ENCODE results near the gene MDH1B. TPM values are rescaled to one million over a fixed set of nuclear protein-coding genes. Genes with fewer than 3 reads are reported as not detected.

MDH1B gene
- total RNA-seq, 1 donor from 2014 or later, result 4.6 TPM

GRCh38 chr2:206756816-206757215, 8.3 kb downstream of the MDH1B start:
- H3K27ac Mint-ChIP-seq (ENCODE audit: unreplicated experiment), result no peak overlapping the region
- no peak for TF ChIP-seq CTCF (conservative IDR thresholded peaks at IDR 0.05)
- H3K4me1 Mint-ChIP-seq, result no peaks in the 10 kb centered on the region
- H3K27me3 Mint-ChIP-seq (ENCODE audit: low read depth), result peaks cover 35% of the 10 kb centered on the region
- no peaks in the 10 kb centered on the region for H3K36me3 Mint-ChIP-seq (ENCODE audit: low read depth)
- no peak overlapping the region for H3K4me3 Mint-ChIP-seq
- DNase-seq (ENCODE audit: low read depth, low spot score), result no peak
- no peaks in the 10 kb centered on the region for H3K9me3 Mint-ChIP-seq

- Mint-ChIP-seq H3K9me3 (no peaks in the 10 kb centered on the region), H3K4me3 (no peak overlapping the region), H3K27ac (ENCODE audit: unreplicated experiment) (no peak overlapping the region), H3K4me1 (no peaks in the 10 kb centered on the region), H3K27me3 (ENCODE audit: low read depth) (peaks cover 11% of the 10 kb centered on the region), H3K36me3 (ENCODE audit: low read depth) (no peaks in the 10 kb centered on the region)
- DNase-seq (ENCODE audit: low read depth, low spot score), result no peak
- TF ChIP-seq CTCF (conservative IDR thresholded peaks at IDR 0.05), result no peak
Observed at GRCh38 chr2:206740800-206741199, 24.3 kb downstream of the MDH1B start.

GRCh38 chr2:206739271-206739670, 25.9 kb downstream of the MDH1B start:
- H3K4me3 Mint-ChIP-seq, result no peak overlapping the region
- DNase-seq (ENCODE audit: low read depth, low spot score), result no peak
- no peaks in the 10 kb centered on the region for H3K4me1 Mint-ChIP-seq
- H3K27me3 Mint-ChIP-seq (ENCODE audit: low read depth), result peaks cover 11% of the 10 kb centered on the region
- TF ChIP-seq CTCF (conservative IDR thresholded peaks at IDR 0.05), result no peak
- H3K36me3 Mint-ChIP-seq (ENCODE audit: low read depth), result no peaks in the 10 kb centered on the region
- no peaks in the 10 kb centered on the region for H3K9me3 Mint-ChIP-seq
- no peak overlapping the region for H3K27ac Mint-ChIP-seq (ENCODE audit: unreplicated experiment)

GRCh38 chr2:206736935-206737334, 28.2 kb downstream of the MDH1B start:
- H3K36me3 Mint-ChIP-seq (ENCODE audit: low read depth), result no peaks in the 10 kb centered on the region
- no peak for DNase-seq (ENCODE audit: low read depth, low spot score)
- no peak overlapping the region for H3K4me3 Mint-ChIP-seq
- peaks cover 4% of the 10 kb centered on the region for H3K9me3 Mint-ChIP-seq
- no peak for TF ChIP-seq CTCF (conservative IDR thresholded peaks at IDR 0.05)
- no peak overlapping the region for H3K27ac Mint-ChIP-seq (ENCODE audit: unreplicated experiment)
- peaks cover 9% of the 10 kb centered on the region for H3K27me3 Mint-ChIP-seq (ENCODE audit: low read depth)
- no peaks in the 10 kb centered on the region for H3K4me1 Mint-ChIP-seq

GRCh38 chr2:206733341-206733740, 31.8 kb downstream of the MDH1B start:
- Mint-ChIP-seq H3K27ac (ENCODE audit: unreplicated experiment) (no peak overlapping the region), H3K4me3 (no peak overlapping the region), H3K9me3 (peaks cover 9% of the 10 kb centered on the region), H3K4me1 (no peaks in the 10 kb centered on the region), H3K36me3 (ENCODE audit: low read depth) (no peaks in the 10 kb centered on the region), H3K27me3 (ENCODE audit: low read depth) (peaks cover 32% of the 10 kb centered on the region)
- no peak for TF ChIP-seq CTCF (conservative IDR thresholded peaks at IDR 0.05)
- no peak for DNase-seq (ENCODE audit: low read depth, low spot score)

All from neural crest cell (in vitro differentiated cells).